Activated CD8-positive, alpha-beta memory T cell treated with anti-CD3 and anti-CD28 coated beads, Interleukin-2, amount 50 U/mL, for 4 hours (primary cell): ENCODE measurements around the gene GSN.

Experiments used
- DNase-seq: peaks from one replicate; pipeline ENCODE4 v3.0.0-alpha.2; 2020

Gene GSN

GRCh38 chr9:121246821-121247561 lies 21.0 kb upstream of the GSN start:
- no peak for DNase-seq

- DNase-seq = no peak
These were observed 18.4 kb upstream of the GSN start for GRCh38 chr9:121249563-121249962.

- no peak for DNase-seq
These were observed 15.7 kb upstream of the GSN start for GRCh38 chr9:121252104-121252851.

GRCh38 chr9:121253162-121253561 lies 14.8 kb upstream of the GSN start:
- DNase-seq = no peak

GRCh38 chr9:121253821-121254501 lies 14.0 kb upstream of the GSN start:
- no peak for DNase-seq

GRCh38 chr9:121259498-121259897 lies 8.5 kb upstream of the GSN start:
- DNase-seq = no peak

- DNase-seq = no peak
These were observed 8.0 kb upstream of the GSN start for GRCh38 chr9:121259935-121260334.

- no peak for DNase-seq
These were observed 7.4 kb upstream of the GSN start for GRCh38 chr9:121260457-121261106.

- DNase-seq = no peak
These were observed 6.9 kb upstream of the GSN start for GRCh38 chr9:121261107-121261460.

- no peak for DNase-seq
These were observed 6.2 kb upstream of the GSN start for GRCh38 chr9:121261755-121262154.

GRCh38 chr9:121262423-121262822 lies 5.5 kb upstream of the GSN start:
- DNase-seq = no peak

- no peak for DNase-seq
These were observed 5.0 kb upstream of the GSN start for GRCh38 chr9:121262953-121263352.

- no peak for DNase-seq
These were observed 1.6 kb upstream of the GSN start for GRCh38 chr9:121266356-121266755.

- no peak for DNase-seq
These were observed 884 bp upstream of the GSN start for GRCh38 chr9:121266906-121267650.

GRCh38 chr9:121268598-121268850 lies 562 bp downstream of the GSN start:
- DNase-seq = no peak

- DNase-seq = no peak
These were observed 1.1 kb downstream of the GSN start for GRCh38 chr9:121268851-121269641.

- DNase-seq = no peak
These were observed 1.8 kb downstream of the GSN start for GRCh38 chr9:121269642-121270254.

GRCh38 chr9:121271368-121272341 lies 3.7 kb downstream of the GSN start:
- no peak for DNase-seq

GRCh38 chr9:121272401-121272948 lies 4.5 kb downstream of the GSN start:
- no peak for DNase-seq
